Measurements from ENCODE around the gene OR51B4. TPM values are rescaled to one million over a fixed set of nuclear protein-coding genes. Genes with fewer than 3 reads are reported as not detected.

The OR51B4 gene
- total and polyA plus RNA-seq, 2 experiments from 2014 or later: not detected

DNA sequence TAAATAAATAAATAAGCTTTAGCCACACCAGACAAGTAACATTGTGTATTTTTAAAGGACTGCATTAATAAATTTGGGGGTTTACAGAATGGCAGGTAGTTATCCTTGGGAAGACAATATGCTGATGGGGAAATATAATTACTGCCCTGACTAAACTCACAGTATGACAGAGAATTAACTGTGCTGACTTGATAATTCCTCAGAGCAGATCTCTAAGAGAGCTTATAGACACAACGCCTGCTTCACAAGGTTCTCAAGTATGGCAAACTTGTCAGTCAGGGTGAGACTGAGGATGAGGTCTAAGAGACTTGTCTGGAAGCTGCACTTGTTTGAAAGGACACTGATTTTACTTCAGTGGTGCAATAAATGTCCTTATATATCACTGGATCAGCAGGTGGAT is 3.3 kb downstream of the OR51B4 start:
- Mint-ChIP-seq H3K36me3 (ENCODE audit: low read depth) (no peaks in the 10 kb centered on the region; the same call in 2 of the 3 replicates), H3K27me3 (ENCODE audit: insufficient read depth, low read depth, poor library complexity) (no peaks in the 10 kb centered on the region), H3K4me1 (0 out of 3 replicates have a peak, but pooled peaks cover 3% of the 10 kb centered on the region), H3K27ac (no peak overlapping the region), H3K4me3 (no peak overlapping the region), H3K9me3 (no peaks in the 10 kb centered on the region)
- ATAC-seq (no peak), DNase-seq (ENCODE audit: low spot score) (no peak)
- Histone ChIP-seq H3K27me3 (ENCODE audit: insufficient read depth) (no peaks in the 10 kb centered on the region), H2AFZ (no peak overlapping the region), H3F3A (replicated peaks; ENCODE audit: low read depth) (no peaks in the 10 kb centered on the region), H3K4me3 (no peak overlapping the region), H3K4me1 (ENCODE audit: insufficient read depth) (no peaks in the 10 kb centered on the region), H4K20me1 (replicated peaks; ENCODE audit: insufficient read depth) (no peaks in the 10 kb centered on the region; the same call in 1 of the 2 replicates), H3K4me2 (no peak overlapping the region), H3K79me2 (replicated peaks; ENCODE audit: insufficient read depth) (no peaks in the 10 kb centered on the region), H3K27ac (ENCODE audit: low read depth) (no peak overlapping the region), H3K36me3 (ENCODE audit: insufficient read depth) (no peaks in the 10 kb centered on the region), H3K9me2 (ENCODE audit: insufficient read depth) (no peaks in the 10 kb centered on the region)
- no peak for TF ChIP-seq JUNB (IDR thresholded peaks at IDR 0.05; ENCODE audit: unreplicated experiment)
- no peak for TF ChIP-seq ETS1 (IDR thresholded peaks at IDR 0.05)
- no peak for TF ChIP-seq ZNF114 (CRISPR knock-in tag; IDR thresholded peaks at IDR 0.05)
- TF ChIP-seq, protein P1, sequence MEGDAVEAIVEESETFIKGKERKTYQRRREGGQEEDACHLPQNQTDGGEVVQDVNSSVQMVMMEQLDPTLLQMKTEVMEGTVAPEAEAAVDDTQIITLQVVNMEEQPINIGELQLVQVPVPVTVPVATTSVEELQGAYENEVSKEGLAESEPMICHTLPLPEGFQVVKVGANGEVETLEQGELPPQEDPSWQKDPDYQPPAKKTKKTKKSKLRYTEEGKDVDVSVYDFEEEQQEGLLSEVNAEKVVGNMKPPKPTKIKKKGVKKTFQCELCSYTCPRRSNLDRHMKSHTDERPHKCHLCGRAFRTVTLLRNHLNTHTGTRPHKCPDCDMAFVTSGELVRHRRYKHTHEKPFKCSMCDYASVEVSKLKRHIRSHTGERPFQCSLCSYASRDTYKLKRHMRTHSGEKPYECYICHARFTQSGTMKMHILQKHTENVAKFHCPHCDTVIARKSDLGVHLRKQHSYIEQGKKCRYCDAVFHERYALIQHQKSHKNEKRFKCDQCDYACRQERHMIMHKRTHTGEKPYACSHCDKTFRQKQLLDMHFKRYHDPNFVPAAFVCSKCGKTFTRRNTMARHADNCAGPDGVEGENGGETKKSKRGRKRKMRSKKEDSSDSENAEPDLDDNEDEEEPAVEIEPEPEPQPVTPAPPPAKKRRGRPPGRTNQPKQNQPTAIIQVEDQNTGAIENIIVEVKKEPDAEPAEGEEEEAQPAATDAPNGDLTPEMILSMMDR (conservative IDR thresholded peaks at IDR 0.05; ENCODE audit: low read depth in 2 of 2): no peak
- TF ChIP-seq EZH2phosphoT487 (IDR thresholded peaks at IDR 0.05; ENCODE audit: unreplicated experiment): no peak
- TF ChIP-seq, protein P2, sequence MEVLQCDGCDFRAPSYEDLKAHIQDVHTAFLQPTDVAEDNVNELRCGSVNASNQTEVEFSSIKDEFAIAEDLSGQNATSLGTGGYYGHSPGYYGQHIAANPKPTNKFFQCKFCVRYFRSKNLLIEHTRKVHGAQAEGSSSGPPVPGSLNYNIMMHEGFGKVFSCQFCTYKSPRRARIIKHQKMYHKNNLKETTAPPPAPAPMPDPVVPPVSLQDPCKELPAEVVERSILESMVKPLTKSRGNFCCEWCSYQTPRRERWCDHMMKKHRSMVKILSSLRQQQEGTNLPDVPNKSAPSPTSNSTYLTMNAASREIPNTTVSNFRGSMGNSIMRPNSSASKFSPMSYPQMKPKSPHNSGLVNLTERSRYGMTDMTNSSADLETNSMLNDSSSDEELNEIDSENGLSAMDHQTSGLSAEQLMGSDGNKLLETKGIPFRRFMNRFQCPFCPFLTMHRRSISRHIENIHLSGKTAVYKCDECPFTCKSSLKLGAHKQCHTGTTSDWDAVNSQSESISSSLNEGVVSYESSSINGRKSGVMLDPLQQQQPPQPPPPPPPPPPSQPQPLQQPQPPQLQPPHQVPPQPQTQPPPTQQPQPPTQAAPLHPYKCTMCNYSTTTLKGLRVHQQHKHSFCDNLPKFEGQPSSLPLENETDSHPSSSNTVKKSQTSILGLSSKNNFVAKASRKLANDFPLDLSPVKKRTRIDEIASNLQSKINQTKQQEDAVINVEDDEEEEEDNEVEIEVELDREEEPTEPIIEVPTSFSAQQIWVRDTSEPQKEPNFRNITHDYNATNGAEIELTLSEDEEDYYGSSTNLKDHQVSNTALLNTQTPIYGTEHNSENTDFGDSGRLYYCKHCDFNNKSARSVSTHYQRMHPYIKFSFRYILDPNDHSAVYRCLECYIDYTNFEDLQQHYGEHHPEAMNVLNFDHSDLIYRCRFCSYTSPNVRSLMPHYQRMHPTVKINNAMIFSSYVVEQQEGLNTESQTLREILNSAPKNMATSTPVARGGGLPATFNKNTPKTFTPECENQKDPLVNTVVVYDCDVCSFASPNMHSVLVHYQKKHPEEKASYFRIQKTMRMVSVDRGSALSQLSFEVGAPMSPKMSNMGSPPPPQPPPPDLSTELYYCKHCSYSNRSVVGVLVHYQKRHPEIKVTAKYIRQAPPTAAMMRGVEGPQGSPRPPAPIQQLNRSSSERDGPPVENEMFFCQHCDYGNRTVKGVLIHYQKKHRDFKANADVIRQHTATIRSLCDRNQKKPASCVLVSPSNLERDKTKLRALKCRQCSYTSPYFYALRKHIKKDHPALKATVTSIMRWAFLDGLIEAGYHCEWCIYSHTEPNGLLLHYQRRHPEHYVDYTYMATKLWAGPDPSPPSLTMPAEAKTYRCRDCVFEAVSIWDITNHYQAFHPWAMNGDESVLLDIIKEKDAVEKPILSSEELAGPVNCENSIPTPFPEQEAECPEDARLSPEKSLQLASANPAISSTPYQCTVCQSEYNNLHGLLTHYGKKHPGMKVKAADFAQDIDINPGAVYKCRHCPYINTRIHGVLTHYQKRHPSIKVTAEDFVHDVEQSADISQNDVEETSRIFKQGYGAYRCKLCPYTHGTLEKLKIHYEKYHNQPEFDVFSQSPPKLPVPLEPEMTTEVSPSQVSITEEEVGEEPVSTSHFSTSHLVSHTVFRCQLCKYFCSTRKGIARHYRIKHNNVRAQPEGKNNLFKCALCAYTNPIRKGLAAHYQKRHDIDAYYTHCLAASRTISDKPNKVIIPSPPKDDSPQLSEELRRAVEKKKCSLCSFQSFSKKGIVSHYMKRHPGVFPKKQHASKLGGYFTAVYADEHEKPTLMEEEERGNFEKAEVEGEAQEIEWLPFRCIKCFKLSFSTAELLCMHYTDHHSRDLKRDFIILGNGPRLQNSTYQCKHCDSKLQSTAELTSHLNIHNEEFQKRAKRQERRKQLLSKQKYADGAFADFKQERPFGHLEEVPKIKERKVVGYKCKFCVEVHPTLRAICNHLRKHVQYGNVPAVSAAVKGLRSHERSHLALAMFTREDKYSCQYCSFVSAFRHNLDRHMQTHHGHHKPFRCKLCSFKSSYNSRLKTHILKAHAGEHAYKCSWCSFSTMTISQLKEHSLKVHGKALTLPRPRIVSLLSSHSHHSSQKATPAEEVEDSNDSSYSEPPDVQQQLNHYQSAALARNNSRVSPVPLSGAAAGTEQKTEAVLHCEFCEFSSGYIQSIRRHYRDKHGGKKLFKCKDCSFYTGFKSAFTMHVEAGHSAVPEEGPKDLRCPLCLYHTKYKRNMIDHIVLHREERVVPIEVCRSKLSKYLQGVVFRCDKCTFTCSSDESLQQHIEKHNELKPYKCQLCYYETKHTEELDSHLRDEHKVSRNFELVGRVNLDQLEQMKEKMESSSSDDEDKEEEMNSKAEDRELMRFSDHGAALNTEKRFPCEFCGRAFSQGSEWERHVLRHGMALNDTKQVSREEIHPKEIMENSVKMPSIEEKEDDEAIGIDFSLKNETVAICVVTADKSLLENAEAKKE (CRISPR knock-in tag; IDR thresholded peaks at IDR 0.05): no peak
- TF ChIP-seq POLR2AphosphoS5 (IDR thresholded peaks at IDR 0.05; ENCODE audit: low read depth): no peak
- no peak for TF ChIP-seq EZH2 (IDR thresholded peaks at IDR 0.05; ENCODE audit: low read depth, unreplicated experiment)
- TF ChIP-seq CREB1 (CRISPR knock-in tag; IDR thresholded peaks at IDR 0.05; ENCODE audit: low read depth): no peak
- no peak for TF ChIP-seq NANOG (IDR thresholded peaks at IDR 0.05; ENCODE audit: borderline replicate concordance)
- no peak for TF ChIP-seq STAT1 (IDR thresholded peaks at IDR 0.05; ENCODE audit: unreplicated experiment)
